ENCODE measurements around the gene ZNF677.
A peak's percentile ranks its signal among the peaks of the same experiment; 100 is the strongest.

The ZNF677 gene

DNA sequence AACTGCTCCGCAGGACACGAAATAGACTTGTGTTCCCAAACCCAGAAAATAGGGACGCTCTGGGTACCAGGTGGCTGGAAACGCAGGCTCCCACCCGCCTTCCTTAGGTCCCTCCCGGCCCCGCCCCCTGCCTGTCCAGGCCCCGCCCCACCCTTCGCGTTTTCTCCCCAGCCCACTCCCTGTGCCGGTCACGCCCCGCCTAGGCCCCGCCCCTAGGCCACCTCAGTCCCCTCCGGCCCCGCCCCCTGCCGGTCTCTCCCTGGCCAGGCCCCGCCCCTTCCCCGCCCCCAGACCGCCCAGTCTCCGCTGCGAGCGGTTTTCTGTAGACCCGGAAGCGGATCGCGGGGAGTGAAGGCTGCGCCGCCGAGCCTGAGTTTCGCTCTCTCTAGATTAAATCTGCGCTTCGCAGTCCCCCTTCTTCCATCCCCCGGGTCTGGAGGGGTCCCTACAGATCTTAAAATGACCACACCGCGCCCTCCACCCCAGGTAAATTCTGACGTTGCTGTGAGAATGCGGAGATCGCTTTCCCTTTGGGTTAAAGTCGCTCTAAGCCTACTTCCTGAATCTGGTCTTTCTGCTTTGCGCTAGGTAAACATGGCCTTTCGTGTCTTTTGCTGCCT lies 57.8 kb downstream of the ZNF677 start:
- Histone ChIP-seq H3K9me2 (replicated peaks; ENCODE audit: insufficient read depth, low read length) (no peaks in the 10 kb centered on the region), H3K27me3 (ENCODE audit: low read length) (no peaks in the 10 kb centered on the region), H4K20me1 (ENCODE audit: low read depth, low read length) (no peaks in the 10 kb centered on the region), H3K4me2 (ENCODE audit: low read depth, low read length, poor library complexity, severe bottlenecking) (peak overlapping the region; percentile 64), H2AFZ (ENCODE audit: low read depth, low read length, severe bottlenecking) (peak overlapping the region; percentile 98), H3K9me3 (ENCODE audit: insufficient read depth, low read length) (peaks cover 4% of the 10 kb centered on the region; the same call in 1 of the 2 replicates), H3K79me2 (ENCODE audit: insufficient read depth, low read length) (peaks cover 7% of the 10 kb centered on the region; the same call in 1 of the 2 replicates), H3K4me3 (ENCODE audit: insufficient read depth, low read length, poor library complexity, severe bottlenecking) (peak overlapping the region; percentile 83), H3K36me3 (ENCODE audit: low read length) (no peaks in the 10 kb centered on the region), H3K27ac (ENCODE audit: low read depth, low read length) (peak overlapping the region; percentile 69), H3K9ac (ENCODE audit: low read length) (peak overlapping the region; percentile 60), H3F3A (ENCODE audit: insufficient read depth) (no peaks in the 10 kb centered on the region)
- TF ChIP-seq, protein P1, sequence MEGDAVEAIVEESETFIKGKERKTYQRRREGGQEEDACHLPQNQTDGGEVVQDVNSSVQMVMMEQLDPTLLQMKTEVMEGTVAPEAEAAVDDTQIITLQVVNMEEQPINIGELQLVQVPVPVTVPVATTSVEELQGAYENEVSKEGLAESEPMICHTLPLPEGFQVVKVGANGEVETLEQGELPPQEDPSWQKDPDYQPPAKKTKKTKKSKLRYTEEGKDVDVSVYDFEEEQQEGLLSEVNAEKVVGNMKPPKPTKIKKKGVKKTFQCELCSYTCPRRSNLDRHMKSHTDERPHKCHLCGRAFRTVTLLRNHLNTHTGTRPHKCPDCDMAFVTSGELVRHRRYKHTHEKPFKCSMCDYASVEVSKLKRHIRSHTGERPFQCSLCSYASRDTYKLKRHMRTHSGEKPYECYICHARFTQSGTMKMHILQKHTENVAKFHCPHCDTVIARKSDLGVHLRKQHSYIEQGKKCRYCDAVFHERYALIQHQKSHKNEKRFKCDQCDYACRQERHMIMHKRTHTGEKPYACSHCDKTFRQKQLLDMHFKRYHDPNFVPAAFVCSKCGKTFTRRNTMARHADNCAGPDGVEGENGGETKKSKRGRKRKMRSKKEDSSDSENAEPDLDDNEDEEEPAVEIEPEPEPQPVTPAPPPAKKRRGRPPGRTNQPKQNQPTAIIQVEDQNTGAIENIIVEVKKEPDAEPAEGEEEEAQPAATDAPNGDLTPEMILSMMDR (IDR thresholded peaks at IDR 0.05; ENCODE audit: insufficient read depth, low read length, poor library complexity, severe bottlenecking): no peak
- TF ChIP-seq EZH2phosphoT487 (conservative IDR thresholded peaks at IDR 0.05; ENCODE audit: low read length): no peak

DNA sequence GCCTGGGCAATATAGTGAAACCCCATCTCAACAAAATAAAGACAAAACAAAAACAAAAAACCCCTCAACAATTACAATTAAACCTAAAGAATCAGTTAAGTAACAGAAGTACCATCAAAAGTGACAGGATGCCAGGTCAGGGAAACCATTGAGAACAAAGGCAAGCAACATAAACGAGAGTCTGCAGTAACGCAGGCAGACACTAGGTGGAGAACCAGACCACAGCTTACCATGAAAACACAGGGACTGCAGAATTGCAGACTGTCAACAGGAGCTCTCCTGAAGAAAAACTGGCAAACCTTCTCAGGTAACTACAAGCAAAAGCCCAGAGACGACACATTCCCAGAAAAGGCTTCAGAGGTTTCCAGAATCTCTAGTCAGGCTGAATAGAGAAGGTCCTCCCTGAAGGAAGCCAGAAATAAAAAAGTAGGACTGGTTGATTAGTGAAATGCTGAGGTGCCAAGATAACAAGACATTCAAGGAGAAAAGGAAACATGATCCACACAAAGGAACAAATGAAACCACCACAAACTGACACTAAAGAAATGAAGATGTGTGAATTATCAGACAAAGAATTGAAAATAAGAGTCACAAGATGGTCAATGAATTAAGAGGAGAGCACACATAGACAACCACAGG lies 59.3 kb downstream of the ZNF677 start:
- peaks cover 4% of the 10 kb centered on the region; the same call in 1 of the 2 replicates for H3K9me3 ChIP-seq (ENCODE audit: insufficient read depth, low read length)
- H2AFZ ChIP-seq (ENCODE audit: low read depth, low read length, severe bottlenecking): peak overlapping the region; percentile 15
- no peaks in the 10 kb centered on the region for H3F3A ChIP-seq (ENCODE audit: insufficient read depth)
- H3K27me3 ChIP-seq (ENCODE audit: low read length): no peaks in the 10 kb centered on the region
- H4K20me1 ChIP-seq (ENCODE audit: low read depth, low read length): no peaks in the 10 kb centered on the region
- H3K79me2 ChIP-seq (ENCODE audit: insufficient read depth, low read length): peaks cover 7% of the 10 kb centered on the region; the same call in 1 of the 2 replicates
- no peaks in the 10 kb centered on the region for H3K9me2 ChIP-seq (replicated peaks; ENCODE audit: insufficient read depth, low read length)
- H3K27ac ChIP-seq (ENCODE audit: low read depth, low read length): no peak overlapping the region
- no peaks in the 10 kb centered on the region for H3K36me3 ChIP-seq (ENCODE audit: low read length)
- no peak overlapping the region for H3K9ac ChIP-seq (ENCODE audit: low read length)
- H3K4me2 ChIP-seq (ENCODE audit: low read depth, low read length, poor library complexity, severe bottlenecking): no peak overlapping the region
- TF ChIP-seq, protein P1 (IDR thresholded peaks at IDR 0.05; ENCODE audit: insufficient read depth, low read length, poor library complexity, severe bottlenecking): peak; percentile 83
- TF ChIP-seq EZH2phosphoT487 (conservative IDR thresholded peaks at IDR 0.05; ENCODE audit: low read length): no peak
- H3K4me3 ChIP-seq (ENCODE audit: insufficient read depth, low read length, poor library complexity, severe bottlenecking): no peak overlapping the region

DNA sequence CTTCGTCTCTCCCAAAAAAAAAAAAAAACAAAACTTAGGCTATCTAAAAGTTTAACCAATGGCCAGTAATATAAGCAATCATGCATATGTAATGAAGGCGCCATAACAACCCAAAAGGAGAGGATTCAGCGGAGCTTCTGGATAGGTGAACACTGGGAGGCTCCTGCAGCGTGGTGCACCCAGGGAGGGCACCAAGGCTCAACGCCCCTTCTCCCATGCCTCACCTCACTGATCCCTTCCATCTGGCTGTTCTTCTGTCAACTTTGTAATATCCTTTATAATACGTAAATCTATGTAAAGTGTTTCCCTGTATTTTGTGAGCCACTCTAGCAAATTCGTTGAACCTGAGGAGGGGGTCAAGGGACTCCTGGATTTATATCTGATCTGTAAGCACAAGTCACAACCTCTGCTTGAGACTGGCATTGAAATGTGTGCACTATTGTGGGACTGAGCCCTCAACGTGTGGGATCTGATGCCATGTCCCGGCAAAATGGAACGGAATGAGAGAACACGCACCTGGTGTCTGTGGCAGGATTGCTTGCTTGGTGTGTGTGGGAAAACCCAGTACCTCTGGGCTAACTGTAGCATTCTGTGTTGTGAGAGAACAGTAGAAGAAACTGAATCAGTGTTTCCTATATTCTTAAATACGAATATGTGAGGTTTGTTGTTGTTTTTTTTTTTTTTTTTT lies 61.0 kb downstream of the ZNF677 start:
- H3K4me3 ChIP-seq (ENCODE audit: insufficient read depth, low read length, poor library complexity, severe bottlenecking): peak overlapping the region; percentile 20
- H3K79me2 ChIP-seq (ENCODE audit: insufficient read depth, low read length): peaks cover 7% of the 10 kb centered on the region; the same call in 1 of the 2 replicates

More for the DNA sequence above, 61.0 kb downstream of the ZNF677 start:
- Histone ChIP-seq H3K9me3 (ENCODE audit: insufficient read depth, low read length) (peaks cover 4% of the 10 kb centered on the region; the same call in 1 of the 2 replicates), H3K27ac (ENCODE audit: low read depth, low read length) (no peak overlapping the region), H3K9ac (ENCODE audit: low read length) (no peak overlapping the region), H4K20me1 (ENCODE audit: low read depth, low read length) (no peaks in the 10 kb centered on the region), H3K4me2 (ENCODE audit: low read depth, low read length, poor library complexity, severe bottlenecking) (peak overlapping the region; percentile 39), H3F3A (ENCODE audit: insufficient read depth) (no peaks in the 10 kb centered on the region), H2AFZ (ENCODE audit: low read depth, low read length, severe bottlenecking) (no peak overlapping the region), H3K9me2 (replicated peaks; ENCODE audit: insufficient read depth, low read length) (no peaks in the 10 kb centered on the region), H3K36me3 (ENCODE audit: low read length) (no peaks in the 10 kb centered on the region), H3K27me3 (ENCODE audit: low read length) (no peaks in the 10 kb centered on the region)
- TF ChIP-seq, protein P1 (IDR thresholded peaks at IDR 0.05; ENCODE audit: insufficient read depth, low read length, poor library complexity, severe bottlenecking): no peak
- no peak for TF ChIP-seq EZH2phosphoT487 (conservative IDR thresholded peaks at IDR 0.05; ENCODE audit: low read length)
